GM12874 (cell line): ENCODE results near the gene CATSPERD.

Experiments
- TF ChIP-seq, protein P1 (sequence below): IDR thresholded peaks from 2 replicates; pipeline ENCODE4 v1.5.1; 2011; ENCODE audit warnings: low read depth, mild to moderate bottlenecking, control low read depth, low read length, moderate library complexity; ENCODE audit not compliant: insufficient read depth

Gene CATSPERD

DNA sequence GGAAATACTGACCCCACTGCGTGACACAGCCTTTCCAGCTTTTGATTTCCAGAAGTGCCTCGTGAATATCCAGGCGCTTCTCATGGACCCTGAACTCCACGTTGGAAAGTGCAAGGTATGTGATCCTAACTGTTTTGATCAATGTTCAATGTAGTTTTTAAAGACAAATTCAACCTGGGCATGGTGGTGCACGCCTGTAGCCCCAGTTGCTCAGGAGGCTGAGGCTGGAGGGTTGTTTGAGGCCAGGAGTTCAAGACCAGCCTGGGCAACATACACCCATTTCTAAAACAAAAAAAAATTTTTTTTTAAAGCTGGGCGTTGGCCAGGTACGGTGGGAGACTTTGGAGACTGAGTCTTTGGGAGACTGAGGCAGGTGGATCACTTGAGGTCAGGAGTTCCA is 31.3 kb downstream of the CATSPERD start:
- TF ChIP-seq, protein P1, sequence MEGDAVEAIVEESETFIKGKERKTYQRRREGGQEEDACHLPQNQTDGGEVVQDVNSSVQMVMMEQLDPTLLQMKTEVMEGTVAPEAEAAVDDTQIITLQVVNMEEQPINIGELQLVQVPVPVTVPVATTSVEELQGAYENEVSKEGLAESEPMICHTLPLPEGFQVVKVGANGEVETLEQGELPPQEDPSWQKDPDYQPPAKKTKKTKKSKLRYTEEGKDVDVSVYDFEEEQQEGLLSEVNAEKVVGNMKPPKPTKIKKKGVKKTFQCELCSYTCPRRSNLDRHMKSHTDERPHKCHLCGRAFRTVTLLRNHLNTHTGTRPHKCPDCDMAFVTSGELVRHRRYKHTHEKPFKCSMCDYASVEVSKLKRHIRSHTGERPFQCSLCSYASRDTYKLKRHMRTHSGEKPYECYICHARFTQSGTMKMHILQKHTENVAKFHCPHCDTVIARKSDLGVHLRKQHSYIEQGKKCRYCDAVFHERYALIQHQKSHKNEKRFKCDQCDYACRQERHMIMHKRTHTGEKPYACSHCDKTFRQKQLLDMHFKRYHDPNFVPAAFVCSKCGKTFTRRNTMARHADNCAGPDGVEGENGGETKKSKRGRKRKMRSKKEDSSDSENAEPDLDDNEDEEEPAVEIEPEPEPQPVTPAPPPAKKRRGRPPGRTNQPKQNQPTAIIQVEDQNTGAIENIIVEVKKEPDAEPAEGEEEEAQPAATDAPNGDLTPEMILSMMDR = no peak

DNA sequence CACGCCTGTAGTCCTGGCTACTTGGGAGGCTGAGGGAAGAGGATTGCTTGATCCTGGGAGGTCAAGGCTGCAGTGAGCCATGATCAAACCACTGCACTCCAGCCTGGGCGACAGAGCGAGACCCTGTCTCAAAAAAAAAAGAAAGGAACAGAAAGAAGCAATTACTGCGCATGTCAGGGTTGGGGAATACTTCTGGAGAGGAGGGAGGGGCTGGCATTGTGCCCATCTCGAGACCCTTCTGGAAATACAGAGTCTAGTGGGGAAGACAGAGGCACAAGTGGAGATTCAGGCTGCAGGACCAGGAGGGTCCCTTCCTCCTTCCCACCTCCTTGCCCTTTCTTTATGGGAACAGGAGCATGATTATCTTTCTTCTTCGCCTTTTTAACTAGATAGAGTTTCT is 33.3 kb downstream of the CATSPERD start:
- TF ChIP-seq, protein P1 = no peak

DNA sequence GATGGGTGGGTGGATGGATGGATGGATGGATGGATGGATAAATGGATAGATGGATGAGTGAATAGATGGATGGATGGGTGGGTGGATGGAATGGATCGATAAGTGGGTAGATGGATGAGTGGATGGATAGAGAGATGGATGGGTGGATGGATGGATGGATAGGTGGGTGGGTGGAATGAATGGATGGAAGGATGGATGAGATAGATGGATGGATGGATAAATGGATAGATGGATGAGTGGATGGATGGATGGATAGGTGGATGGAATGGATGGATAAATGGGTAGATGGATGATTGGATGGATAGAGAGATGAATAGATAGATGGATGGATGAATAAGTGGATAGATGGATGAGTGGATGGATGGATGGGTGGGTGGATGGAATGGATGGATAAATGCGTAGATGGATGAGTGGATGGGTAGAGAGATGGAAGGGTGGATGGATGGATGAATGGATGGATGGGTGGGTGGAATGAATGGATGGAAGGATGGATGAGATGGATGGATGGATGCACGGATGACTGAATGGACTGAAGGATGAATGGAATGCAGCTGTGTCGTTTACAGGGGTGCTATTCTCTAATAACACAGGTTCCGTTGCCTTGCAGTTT is 42.3 kb downstream of the CATSPERD start:
- TF ChIP-seq, protein P1 = no peak

DNA sequence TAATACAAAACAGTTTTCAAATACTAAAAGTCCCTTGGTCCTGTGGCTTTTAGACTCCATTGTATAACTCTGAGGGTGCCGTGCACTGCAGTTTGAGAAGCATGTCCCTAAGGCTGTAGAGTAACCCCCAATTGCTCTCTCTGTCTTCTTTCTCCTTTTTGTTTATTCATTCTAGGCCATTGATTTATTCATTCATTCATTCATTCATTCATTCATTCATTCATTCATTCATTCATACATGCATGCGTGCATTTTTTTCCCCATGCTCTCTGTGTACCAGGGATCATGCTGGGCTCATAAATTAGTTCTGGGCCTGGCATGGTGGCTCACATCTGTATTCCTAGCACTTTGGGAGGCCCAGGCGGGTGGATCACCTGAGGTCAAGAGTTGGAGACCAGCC is 44.8 kb downstream of the CATSPERD start:
- TF ChIP-seq, protein P1 = no peak

DNA sequence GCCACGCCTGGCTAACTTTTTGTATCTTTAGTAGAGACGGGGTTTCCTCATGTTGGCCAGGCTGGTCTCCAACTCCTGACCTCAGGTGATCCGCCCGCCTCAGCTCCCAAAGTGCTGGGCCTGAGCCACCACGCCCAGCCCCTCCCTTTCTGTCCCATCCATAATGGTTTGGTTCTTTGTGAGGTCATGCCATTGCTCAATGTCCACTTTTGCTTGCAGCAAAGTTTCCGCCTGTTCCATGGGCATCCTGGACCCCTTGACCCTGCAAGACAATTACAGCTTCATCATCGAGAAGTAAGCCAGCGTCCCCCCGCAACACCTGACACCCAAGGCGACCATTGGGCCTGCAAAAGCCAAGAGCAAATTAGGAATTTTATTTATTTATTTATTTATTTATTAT is 47.5 kb downstream of the CATSPERD start:
- TF ChIP-seq, protein P1 = no peak

DNA sequence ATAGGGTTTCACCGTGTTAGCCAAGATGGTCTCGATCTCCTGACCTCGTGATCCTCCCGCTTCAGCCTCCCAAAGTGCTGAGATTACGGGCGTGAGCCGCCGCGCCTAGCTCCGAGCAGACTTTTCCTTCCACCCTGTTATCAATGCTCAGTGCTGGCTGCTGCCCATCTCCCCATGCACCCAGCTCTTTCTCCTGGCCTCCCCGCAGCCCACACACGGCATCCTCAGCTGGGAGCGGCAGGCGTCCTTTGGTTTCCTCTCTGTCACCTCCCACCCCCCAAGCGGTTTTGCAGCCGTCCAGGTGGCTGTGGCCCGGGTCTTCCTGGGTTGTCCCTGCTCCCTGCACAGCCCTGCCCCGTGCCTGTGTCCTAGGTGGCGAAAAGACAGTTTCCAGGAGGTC is 52.0 kb downstream of the CATSPERD start:
- TF ChIP-seq, protein P1 = no peak

DNA sequence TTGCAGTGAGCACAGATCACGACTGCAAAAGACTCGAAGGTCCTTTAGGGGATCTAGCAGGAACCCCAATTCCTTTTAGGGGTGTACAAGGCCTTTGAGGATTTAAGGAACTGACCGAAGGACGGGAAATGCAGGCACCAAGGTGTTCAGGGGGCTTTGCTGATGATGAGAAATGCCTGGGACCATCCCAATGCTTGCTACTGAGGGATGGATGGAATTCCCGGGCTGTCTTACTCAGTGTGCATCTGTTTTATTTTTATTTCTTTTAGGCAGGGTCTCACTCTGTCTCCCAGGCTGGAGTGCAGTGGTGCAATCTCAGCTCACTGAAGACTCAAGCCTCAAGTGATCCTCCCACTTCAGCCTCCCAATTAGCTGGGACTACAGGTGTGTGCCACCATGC is 52.8 kb downstream of the CATSPERD start:
- TF ChIP-seq, protein P1 = no peak

DNA sequence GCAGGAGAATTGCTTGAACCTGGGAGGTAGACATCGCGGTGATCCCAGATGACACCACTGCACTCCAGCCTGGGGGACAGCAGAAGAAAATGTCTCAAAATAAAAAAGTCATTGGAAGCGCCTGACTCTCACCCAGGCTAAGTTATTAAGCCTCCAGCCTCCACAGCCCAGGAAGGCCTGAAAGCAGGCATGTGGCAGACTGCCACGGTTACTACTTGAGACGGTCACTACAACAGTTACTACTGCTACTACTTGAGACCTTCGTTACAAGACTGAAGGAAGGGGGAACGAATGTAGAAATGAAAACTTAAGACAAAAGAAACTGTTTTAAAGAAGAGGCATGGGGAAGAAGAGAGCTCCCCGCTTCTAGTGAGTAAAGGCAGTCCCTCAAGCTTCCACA is 54.5 kb downstream of the CATSPERD start:
- TF ChIP-seq, protein P1 = no peak
